ENCODE data around the gene RGL3.
"Not testable (repeated sequence)": the region's sequence is repeated elsewhere in the genome, so short reads cannot be mapped to it uniquely, and the experiment has no call there.

RGL3 gene

GRCh38 chr19:11418549-11419506, at the start of gene RGL3:
Gene RGL3 (minus strand): TSS chr19:11419314. CDS start chr19:11419278, 36 bp downstream.
- peak; percentile 70 for DNase-seq

GRCh38 chr19:11468266-11468845, 49.2 kb upstream of the RGL3 start:
- not testable (repeated sequence) for DNase-seq

GRCh38 chr19:11465600-11465999, 46.5 kb upstream of the RGL3 start:
- no peak for DNase-seq

- DNase-seq = no peak
Observed at GRCh38 chr19:11464333-11465265, 45.5 kb upstream of the RGL3 start.

GRCh38 chr19:11463391-11463790, 44.3 kb upstream of the RGL3 start:
- no peak for DNase-seq

GRCh38 chr19:11461453-11461852, 42.3 kb upstream of the RGL3 start:
- no peak for DNase-seq

- no peak for DNase-seq
Observed at GRCh38 chr19:11460207-11460606, 41.1 kb upstream of the RGL3 start.

- DNase-seq = not testable (repeated sequence)
Observed at GRCh38 chr19:11458912-11459311, 39.8 kb upstream of the RGL3 start.

GRCh38 chr19:11458236-11458900, 39.3 kb upstream of the RGL3 start:
- DNase-seq = no peak

- DNase-seq = no peak
Observed at GRCh38 chr19:11457831-11458230, 38.7 kb upstream of the RGL3 start.

GRCh38 chr19:11457115-11457514, 38.0 kb upstream of the RGL3 start:
- DNase-seq = no peak

- no peak for DNase-seq
Observed at GRCh38 chr19:11456659-11457058, 37.5 kb upstream of the RGL3 start.

GRCh38 chr19:11455233-11455554, 36.1 kb upstream of the RGL3 start:
- DNase-seq = not testable (repeated sequence)

GRCh38 chr19:11453468-11454341, 34.6 kb upstream of the RGL3 start:
- no peak for DNase-seq

- DNase-seq = no peak
Observed at GRCh38 chr19:11452620-11453310, 33.7 kb upstream of the RGL3 start.

GRCh38 chr19:11451871-11452619, 32.9 kb upstream of the RGL3 start:
- no peak for DNase-seq

GRCh38 chr19:11451327-11451870, 32.3 kb upstream of the RGL3 start:
- no peak for DNase-seq

- DNase-seq = no peak
Observed at GRCh38 chr19:11450570-11451326, 31.6 kb upstream of the RGL3 start.

GRCh38 chr19:11448923-11449554, 29.9 kb upstream of the RGL3 start:
- no peak for DNase-seq

All from NCI-H526 treated with DMSO at 0.1 percent for 48 hours (cell line).